Adipocyte (in vitro differentiated cells): ENCODE results near the gene FAM185A.
"Not testable (repeated sequence)": the region's sequence is repeated elsewhere in the genome, so short reads cannot be mapped to it uniquely, and the experiment has no call there.

Experiments used
- DNase-seq: peaks from one replicate; pipeline ENCODE4 v3.0.0-alpha.2; 2015; ENCODE audit warnings: low read depth
- H3K27me3 ChIP-seq: replicated peaks from 2 replicates; pipeline ENCODE4 v1.7.0; 2013; ENCODE audit warnings: mild to moderate bottlenecking, low read length, moderate library complexity; ENCODE audit not compliant: control insufficient read depth, insufficient read depth
- H3K36me3 ChIP-seq: 2 replicates; pipeline ENCODE4 v1.7.0; 2013; ENCODE audit warnings: low read length, mild to moderate bottlenecking, moderate library complexity; ENCODE audit not compliant: control insufficient read depth, insufficient read depth, severe bottlenecking
- H3K4me1 ChIP-seq: 2 replicates; pipeline ENCODE4 v1.7.0; 2013; ENCODE audit warnings: mild to moderate bottlenecking, low read length, moderate library complexity; ENCODE audit not compliant: control insufficient read depth, insufficient read depth
- H3K4me3 ChIP-seq: 2 replicates; pipeline ENCODE4 v1.7.0; 2013; ENCODE audit warnings: mild to moderate bottlenecking, low read length, moderate library complexity
- H3K9ac ChIP-seq: 2 replicates; pipeline ENCODE4 v1.7.0; 2013; ENCODE audit warnings: mild to moderate bottlenecking, low read length, moderate library complexity
- H3K9me3 ChIP-seq: 2 replicates; pipeline ENCODE4 v1.7.0; 2013; ENCODE audit warnings: mild to moderate bottlenecking, low read length, moderate library complexity; ENCODE audit not compliant: control insufficient read depth

The FAM185A gene

GRCh38 chr7:102745494-102746288 is 3.1 kb upstream of the FAM185A start:
- peak; percentile 30 for DNase-seq
- H3K4me1 ChIP-seq, H3K9me3 ChIP-seq, H3K36me3 ChIP-seq, H3K4me3 ChIP-seq, H3K9ac ChIP-seq, H3K27me3 ChIP-seq: not testable (repeated sequence)

DNA sequence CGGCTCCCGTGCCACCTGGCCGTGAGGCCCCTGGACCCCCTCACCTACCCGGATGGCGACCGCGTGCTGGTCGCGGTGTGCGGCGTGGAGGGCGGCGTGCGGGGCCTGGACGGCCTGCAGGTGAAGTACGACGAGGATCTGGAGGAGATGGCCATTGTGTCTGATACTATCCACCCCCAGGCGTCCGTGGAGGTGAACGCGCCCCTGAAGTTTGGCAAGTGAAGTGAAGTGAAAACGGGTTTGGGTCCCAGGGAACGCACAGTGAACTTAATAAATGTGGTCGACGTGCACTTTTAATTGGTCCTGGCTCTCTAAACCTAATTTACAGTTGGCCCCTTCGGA is 617 bp downstream of the FAM185A start:
- H3K4me1 ChIP-seq, H3K27me3 ChIP-seq, H3K36me3 ChIP-seq, H3K9me3 ChIP-seq, DNase-seq: not testable (repeated sequence)
- H3K9ac ChIP-seq: peak overlapping the region; percentile 84
- H3K4me3 ChIP-seq: peak overlapping the region; percentile 82

- not testable (repeated sequence) for H3K9me3 ChIP-seq, H3K27me3 ChIP-seq, H3K4me1 ChIP-seq, H3K4me3 ChIP-seq, H3K9ac ChIP-seq, H3K36me3 ChIP-seq
- DNase-seq: peak; percentile 32
Observed at GRCh38 chr7:102758227-102758626, 9.4 kb downstream of the FAM185A start.

DNA sequence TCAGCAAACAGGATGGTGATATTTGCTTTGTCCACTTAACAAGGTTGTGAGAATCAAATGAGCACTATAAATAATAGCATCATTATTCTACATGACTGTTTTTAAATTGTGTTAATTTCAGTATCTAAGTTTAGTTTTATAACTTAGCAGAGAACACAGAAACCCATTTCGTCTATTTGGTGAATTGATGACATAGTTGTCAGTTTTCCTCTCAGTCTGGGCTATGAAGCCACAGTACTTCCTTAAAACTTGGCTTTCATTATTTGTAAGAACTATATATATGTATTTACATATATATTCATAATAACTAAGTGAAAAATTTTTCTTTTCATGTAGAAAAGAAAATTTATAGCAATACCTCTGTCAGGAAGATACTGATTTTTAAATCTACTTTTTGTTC is 11.1 kb downstream of the FAM185A start:
- not testable (repeated sequence) for H3K27me3 ChIP-seq, H3K4me1 ChIP-seq, DNase-seq, H3K9ac ChIP-seq, H3K4me3 ChIP-seq, H3K36me3 ChIP-seq, H3K9me3 ChIP-seq

DNA sequence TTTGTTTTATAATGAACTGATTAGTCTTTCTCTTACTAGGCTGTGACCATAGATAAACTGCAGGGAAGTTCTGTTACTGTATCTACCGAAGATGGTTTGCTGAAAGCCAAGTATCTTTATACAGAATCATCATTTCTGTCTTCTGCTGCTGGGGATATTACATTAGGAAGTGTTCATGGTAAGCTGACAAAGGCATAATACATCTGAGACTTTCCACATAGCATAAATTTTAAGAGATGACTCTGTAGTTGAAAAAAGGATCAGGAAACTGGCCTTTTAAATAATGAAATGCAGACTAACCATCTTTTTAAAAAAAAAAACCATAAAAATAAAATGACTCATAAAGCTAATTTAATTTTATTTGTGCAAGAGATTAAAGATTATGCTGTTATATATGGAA is 12.4 kb downstream of the FAM185A start:
- not testable (repeated sequence) for H3K4me3 ChIP-seq, H3K9ac ChIP-seq, H3K4me1 ChIP-seq, H3K27me3 ChIP-seq, H3K9me3 ChIP-seq, H3K36me3 ChIP-seq, DNase-seq

DNA sequence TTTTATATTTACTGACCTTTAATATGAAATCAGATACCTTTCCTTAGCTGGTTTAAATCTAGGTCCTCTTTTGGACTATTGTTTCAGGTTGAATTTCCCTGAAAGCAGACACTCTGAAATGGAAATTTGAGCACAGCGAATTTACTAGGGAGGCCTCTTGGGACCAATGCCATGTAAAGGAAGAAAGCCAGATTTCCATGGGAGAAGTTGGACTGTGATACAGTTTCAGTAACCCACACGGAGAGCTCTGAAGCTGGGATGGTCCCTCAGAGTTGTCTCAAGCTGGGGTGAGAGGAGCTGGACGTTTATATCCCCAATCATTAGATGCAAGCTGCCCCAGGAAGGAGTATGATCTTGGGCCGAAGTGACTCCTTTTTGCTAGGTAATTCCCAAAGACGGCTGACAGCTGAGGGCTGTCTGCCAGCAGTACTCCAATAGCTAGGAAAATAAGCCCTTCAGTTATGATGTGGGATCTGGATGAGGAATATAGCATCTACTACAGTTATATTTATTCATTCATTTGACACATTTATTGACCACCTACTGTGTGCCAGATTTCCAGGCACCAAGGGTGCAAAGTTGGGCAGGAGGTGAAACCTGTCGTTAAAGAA is 14.6 kb downstream of the FAM185A start:
- H3K27me3 ChIP-seq, H3K9me3 ChIP-seq, H3K4me3 ChIP-seq, H3K9ac ChIP-seq, H3K4me1 ChIP-seq, H3K36me3 ChIP-seq, DNase-seq: not testable (repeated sequence)

GRCh38 chr7:102769657-102770192 is 20.9 kb downstream of the FAM185A start:
- not testable (repeated sequence) for DNase-seq, H3K9ac ChIP-seq, H3K36me3 ChIP-seq, H3K9me3 ChIP-seq, H3K4me3 ChIP-seq, H3K4me1 ChIP-seq, H3K27me3 ChIP-seq

- H3K4me1 ChIP-seq, H3K9ac ChIP-seq, H3K27me3 ChIP-seq, DNase-seq, H3K36me3 ChIP-seq, H3K4me3 ChIP-seq, H3K9me3 ChIP-seq: not testable (repeated sequence)
Observed at GRCh38 chr7:102770467-102770866, 21.7 kb downstream of the FAM185A start.

DNA sequence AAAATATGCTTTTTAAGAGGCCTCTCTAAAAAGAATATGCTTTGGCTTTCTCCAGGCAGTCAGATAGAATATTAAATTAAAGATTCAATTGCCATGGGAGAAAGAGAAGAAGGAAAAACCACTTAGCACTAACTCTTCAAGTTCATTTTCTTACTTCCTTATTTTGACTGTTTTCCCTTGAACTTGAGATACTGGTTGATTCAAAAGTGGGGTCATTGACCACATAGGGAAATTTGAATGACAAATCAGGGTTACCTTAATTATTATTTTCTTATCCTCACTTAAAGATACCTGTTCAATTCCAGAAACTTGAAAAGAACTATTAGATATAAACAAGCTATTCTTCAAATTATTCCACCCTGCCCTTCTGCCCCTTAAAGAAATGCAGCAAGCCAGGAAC is 27.4 kb downstream of the FAM185A start:
- not testable (repeated sequence) for H3K9me3 ChIP-seq, H3K4me1 ChIP-seq, DNase-seq, H3K4me3 ChIP-seq, H3K36me3 ChIP-seq, H3K27me3 ChIP-seq, H3K9ac ChIP-seq

DNA sequence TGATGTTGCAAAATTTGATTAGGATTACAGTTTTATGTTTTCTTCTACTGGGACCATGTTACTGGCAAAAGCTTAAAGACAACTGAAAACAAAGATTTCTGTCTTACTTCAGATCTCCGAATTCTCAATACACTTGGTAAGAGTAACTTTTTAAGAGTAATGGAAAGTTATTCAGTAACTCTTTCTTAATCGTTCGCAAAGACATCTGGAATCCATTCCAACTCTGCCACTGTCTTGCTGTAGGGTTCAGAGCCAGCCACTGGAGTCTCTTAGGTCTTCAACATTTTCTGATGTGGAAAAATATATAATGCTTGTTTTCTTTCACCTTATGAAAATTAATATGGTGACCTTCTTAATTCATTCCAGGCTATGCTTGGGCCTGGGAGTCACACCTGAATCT is 29.9 kb downstream of the FAM185A start:
- not testable (repeated sequence) for H3K36me3 ChIP-seq, H3K27me3 ChIP-seq, H3K9me3 ChIP-seq, H3K4me3 ChIP-seq, H3K4me1 ChIP-seq, H3K9ac ChIP-seq
- peak; percentile 2 for DNase-seq

- H3K9ac ChIP-seq, H3K9me3 ChIP-seq, DNase-seq, H3K4me1 ChIP-seq, H3K27me3 ChIP-seq, H3K36me3 ChIP-seq, H3K4me3 ChIP-seq: not testable (repeated sequence)
Observed at GRCh38 chr7:102780926-102781325, 32.1 kb downstream of the FAM185A start.

DNA sequence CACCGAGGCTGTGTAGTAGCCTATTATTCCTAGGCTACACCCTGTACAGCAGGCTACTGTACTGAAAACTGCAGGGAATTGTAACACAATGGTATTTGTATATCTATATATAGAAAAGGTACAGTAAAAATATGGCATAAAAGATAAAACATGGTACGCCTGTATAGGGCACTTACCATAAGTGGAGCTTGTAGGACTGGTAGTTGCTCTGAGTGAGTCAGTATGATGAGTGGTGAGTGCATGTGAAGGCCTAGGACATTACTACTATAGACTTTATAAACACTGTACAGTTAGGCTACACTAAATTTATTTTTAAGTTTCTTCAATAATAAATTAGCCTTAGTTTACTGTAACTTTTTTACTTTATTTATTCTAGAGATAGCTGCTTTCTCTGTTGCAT is 40.0 kb downstream of the FAM185A start:
- not testable (repeated sequence) for DNase-seq, H3K9me3 ChIP-seq, H3K9ac ChIP-seq, H3K4me1 ChIP-seq, H3K36me3 ChIP-seq, H3K27me3 ChIP-seq, H3K4me3 ChIP-seq
